GM18508 (cell line): ENCODE measurements around the gene DBT.
"Not testable (repeated sequence)": the region's sequence is repeated elsewhere in the genome, so short reads cannot be mapped to it uniquely, and the experiment has no call there.

Experiments used
- ATAC-seq: cut with Tn5 transposase; IDR thresholded peaks from one replicate; pipeline ENCODE4 v1.9.1; 2021; ENCODE audit warnings: moderate number of reproducible peaks; ENCODE audit not compliant: insufficient read depth, unreplicated experiment

The DBT gene

DNA sequence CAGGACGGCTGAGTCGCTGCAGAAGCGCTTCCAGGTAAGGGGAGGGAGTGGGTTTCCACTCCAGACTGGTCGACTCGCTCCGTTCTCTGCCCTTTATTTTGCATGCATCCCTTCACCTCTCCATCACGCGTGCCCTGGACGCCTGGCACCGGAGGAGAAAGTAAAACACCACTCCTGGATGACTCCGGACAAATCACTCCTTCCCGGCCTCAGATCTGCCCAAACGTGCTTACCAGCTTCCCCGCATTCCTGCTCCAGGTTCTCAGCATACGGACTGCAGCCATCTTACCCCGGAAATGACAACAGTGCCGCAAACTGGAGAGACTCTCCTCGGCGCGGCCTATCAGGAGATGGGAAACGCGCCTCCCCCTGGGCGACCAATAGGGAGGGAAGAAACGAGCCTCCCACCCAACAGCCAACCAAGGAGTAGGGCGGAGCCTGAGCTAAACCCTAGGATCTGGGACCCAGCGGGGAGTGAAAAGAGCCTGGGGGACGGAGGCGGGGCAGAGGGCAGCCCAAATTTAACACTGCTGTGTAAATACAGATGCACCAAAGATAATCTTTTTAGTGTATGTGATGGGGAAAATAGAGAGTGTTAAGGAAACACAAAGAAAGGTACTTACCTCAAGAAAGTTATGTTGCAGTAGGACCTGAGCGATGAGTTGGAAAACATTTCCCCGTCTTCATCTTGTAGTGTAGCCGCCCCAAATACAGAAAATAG, at the start of gene DBT:
DBT (minus strand) TSS at position 298 of the 721 bp plus-strand sequence; CDS start at position 284, 14 bp downstream.
- ATAC-seq: peak; percentile 99

DNA sequence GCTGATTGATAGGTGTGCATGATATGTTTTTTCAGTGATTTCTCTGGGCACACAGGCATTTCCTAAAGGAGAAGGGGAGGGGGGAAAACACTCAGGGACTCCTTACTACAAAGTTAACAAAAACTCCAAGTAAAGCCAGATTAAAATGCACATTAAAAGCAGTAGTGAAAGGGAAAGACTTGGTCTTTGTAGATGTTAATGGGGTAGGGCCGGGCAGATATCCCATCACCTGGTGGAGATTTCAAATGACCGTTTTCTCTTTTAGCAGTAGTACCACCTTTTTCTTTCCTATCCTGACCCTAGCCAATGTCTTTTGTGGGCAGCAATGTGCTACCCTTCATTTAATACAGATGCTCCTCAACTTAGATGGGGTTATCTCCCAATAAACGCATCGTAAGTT, 48.9 kb upstream of the DBT start:
- no peak for ATAC-seq

DNA sequence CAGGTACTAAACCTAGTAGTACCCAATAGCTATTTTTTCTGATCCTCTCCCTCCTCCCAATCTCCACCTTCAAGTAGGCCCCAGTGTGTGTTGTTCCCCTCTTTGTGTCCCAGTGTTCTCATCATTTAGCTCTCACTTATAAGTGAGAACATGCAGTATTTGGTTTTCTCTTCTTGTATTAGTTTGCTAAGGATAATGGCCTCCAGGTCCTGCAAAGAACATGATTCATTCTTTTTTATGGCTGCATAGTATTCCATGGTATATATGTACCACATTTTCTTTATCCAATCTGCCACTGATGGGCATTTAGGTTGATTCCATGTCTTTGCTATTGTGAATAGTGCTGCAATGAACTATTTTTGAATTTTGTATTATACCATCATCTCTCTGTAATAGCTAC, 47.4 kb upstream of the DBT start:
- not testable (repeated sequence) for ATAC-seq

DNA sequence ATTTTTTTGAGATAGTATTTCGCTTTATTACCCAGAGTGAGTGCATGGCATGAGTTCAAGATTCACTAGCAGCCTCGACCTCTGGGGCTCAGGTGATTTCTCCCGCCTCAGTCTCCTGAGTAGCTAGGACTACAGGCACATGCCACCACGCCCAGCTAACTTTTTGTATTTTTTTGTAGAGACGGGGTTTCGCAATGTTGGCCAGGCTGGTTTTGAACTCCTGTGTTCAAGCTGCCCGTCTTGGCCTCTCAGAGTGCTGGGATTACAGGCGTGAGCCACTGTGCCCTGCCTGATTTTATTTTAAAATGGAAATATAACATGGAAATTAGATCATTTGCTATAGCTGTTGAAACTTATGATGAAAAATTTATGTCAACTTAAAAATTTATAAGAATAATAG, 46.5 kb upstream of the DBT start:
- no peak for ATAC-seq

DNA sequence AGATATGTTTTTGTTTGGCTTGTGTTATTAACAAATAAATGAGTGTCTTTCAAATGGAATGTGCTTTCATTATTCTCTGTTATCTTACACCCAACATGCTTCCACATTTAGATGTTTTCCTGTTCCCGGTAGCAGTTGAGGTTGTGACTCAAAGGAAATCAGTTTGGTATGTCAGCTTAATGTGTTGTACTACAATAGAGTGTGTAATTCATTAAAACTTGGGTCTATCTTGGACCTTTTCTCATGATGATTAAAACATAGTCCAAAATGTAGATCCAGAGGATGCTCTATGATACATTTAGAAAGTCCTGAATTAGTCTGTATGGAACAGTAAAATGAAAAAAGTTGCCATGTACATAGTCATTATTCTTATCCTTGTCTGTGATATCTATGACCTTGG, 43.1 kb upstream of the DBT start:
- no peak for ATAC-seq

DNA sequence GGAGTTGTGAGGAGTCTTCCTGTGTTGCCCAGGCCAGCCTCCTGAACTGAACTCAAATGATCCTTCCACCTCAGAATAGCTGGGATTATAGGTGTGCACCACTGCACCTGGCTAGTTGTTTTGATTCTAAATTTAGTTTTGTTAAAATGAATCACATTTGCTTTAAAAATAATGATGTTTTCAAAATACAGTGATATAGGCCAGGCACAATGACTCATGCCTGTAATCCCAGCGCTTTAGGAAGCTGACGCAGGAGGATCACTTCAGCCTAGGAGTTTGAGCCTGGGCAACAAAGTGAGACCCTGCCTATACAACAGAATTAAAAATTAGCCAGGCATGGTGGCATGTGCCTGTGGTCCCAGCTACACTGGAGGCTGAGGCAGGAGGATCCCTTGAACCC, 40.7 kb upstream of the DBT start:
- ATAC-seq: no peak

DNA sequence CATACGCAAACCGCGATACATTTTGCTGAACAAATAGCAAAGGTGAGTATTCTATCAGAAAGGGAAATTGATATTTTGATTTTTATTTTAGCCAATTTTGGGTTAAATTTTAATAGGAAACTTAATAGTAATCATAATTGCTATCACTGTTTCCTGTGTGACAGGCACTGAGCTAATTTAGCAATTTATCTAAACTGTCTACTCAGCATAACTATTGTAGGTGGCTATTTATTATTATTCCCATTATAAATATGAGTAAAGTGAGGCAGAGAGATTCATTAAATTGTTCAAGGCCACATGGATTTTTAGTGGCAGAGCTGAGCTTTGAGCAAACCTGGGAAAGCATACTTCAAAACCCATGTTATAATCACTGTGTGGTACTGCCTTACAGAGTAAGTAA, 37.5 kb upstream of the DBT start:
- no peak for ATAC-seq

DNA sequence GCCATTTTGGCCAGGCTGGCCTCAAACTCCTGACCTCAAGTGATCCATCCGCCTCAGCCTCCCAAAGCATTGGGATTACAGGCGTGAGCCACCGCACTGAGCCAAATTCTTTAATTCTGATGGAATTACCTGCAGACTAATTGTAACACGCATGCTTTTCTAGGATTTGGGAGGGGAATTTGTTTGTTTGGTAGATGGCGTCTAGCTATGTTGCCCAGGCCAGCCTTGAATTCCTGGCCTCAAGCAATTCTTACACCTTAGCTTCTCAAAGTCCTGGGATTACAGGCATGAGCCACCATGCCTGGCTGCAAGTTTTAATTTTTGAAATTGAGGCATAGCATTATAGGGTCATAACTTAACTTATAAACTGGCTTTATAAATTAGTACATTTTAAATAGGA, 35.0 kb upstream of the DBT start:
- ATAC-seq: no peak

DNA sequence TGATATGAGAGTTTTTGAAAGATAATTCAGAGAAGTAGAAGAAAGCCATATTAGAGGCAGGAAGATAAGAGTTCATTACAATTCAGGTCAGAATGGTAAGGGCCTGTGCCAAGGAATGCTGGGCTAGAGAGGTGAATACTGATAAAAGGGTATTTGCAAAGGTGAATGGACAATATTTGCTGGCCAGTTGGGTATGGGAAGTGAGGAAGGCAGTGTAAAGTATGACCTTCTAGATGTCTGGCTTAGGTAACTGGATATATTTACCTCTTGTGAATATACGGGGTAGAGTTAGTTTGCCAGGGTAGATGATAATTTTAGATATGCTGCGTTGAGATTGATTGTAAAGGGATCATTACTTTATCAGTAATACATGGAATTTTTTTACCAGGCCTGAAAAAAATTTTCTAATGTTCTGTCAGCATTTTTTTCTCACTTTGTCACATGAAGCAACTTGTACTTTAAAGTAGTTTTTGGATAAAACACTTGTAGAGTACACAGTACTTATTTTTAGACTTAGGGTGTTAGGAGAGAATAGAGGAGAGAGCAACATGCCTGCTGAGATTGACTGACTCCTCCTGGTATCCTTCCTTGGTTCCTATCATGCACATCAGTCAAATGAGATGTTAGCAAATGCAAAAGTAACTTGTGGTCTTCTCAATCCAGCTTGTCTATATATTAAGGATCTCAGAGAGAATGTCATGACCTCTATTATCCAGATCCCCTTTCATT, 30.5 kb upstream of the DBT start:
- no peak for ATAC-seq

DNA sequence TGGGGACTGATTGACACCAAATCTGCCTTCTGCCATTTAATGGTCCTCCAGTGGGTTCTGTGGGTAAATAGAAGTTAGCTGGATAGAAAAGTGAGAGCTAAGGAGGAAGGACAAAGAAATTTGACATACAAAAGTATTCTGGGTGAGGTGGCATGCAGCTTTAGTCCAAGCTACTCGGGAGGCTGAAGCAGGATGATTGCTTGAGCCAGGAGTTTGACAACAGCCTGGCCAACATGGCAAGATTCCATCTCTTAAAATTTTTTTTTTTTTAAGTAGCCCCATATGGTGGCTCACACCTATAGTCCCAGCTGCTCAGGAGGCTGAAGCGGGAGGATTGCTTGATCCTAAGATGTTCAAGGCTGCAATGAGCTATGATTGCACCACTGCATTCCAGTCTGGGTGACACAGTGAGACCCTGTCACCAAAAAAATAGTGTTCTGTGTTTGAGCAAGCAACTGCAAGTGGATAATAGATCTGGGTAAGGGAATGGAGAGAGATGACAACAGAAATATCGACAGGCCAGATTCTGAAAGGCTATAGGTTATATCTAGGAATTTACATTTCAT, 29.8 kb upstream of the DBT start:
- ATAC-seq: no peak

DNA sequence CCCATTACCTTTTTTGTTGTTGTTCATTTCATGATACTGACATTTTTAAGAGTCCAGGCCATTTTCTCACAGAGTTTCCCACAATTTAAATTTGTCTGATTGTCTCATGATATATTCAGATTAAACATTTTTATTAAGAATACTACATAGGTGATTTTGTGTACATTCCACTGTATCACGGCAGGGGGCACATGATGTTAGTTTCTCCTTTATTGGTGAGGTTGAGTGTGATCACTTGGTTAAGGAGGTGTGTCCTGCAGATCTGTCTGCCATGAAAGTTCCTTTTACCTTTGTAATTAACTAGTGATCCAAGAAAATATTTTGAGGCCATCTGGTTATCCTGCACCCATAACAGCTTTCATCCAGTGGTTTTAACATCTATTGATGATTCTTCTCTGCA, 28.2 kb upstream of the DBT start:
- ATAC-seq: peak; percentile 60

DNA sequence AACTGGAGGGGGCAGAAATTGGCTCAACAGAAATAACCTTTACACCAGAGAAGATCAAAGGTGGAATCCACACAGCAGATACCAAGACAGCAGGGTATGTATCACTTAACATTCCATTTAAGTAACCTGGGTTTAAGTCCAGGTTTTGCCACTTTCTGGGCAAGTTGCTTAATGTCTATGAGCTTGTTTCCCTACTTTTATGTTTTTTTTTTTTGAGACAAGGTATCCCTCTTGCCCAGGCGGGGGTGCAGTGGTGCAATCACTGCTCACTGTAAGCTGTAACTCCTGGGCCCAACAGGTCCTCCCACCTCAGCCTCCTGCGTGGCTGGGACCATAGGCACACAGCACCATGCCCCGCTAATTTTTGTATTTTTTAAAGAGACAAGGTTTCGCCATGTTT, 18.6 kb upstream of the DBT start:
- no peak for ATAC-seq

DNA sequence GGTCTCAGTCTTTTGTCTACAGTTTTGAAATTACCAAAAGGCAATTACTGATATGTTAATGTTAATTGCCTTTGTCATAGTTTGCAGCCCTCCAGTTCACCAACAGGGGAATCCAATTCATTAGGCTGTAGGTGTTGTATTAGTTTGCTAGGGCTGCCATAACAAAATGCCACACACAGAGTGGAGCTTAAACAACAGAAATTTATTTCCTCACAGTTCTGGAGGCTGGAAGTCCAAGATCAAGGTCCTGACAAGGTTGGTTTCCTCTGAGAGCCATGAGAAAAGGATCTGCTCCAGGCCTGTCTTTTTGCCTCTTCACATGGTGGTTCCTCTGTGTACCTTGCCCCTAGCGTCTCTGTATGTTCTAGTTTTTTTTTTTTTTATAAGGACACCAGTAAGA, 17.6 kb upstream of the DBT start:
- ATAC-seq: no peak

DNA sequence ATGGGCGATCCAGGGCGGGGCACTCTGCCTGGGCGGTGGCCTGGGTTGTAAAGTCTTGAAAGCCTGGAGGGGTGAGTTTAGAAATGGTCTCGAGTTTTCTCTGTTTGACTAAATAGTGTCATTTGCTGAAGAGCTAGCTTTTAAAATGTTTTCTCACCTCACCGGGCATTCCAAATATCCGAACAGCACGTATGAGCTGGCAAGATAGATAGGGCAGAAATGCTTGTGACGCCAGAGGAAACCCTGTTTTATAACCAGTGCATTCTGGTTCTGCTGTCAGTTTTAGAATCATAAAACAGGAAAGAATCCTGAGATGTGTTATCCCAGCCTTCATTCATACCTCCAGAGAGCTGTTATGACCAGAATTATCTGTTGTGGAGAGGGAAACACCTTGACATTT, 17.1 kb upstream of the DBT start:
- peak; percentile 3 for ATAC-seq

DNA sequence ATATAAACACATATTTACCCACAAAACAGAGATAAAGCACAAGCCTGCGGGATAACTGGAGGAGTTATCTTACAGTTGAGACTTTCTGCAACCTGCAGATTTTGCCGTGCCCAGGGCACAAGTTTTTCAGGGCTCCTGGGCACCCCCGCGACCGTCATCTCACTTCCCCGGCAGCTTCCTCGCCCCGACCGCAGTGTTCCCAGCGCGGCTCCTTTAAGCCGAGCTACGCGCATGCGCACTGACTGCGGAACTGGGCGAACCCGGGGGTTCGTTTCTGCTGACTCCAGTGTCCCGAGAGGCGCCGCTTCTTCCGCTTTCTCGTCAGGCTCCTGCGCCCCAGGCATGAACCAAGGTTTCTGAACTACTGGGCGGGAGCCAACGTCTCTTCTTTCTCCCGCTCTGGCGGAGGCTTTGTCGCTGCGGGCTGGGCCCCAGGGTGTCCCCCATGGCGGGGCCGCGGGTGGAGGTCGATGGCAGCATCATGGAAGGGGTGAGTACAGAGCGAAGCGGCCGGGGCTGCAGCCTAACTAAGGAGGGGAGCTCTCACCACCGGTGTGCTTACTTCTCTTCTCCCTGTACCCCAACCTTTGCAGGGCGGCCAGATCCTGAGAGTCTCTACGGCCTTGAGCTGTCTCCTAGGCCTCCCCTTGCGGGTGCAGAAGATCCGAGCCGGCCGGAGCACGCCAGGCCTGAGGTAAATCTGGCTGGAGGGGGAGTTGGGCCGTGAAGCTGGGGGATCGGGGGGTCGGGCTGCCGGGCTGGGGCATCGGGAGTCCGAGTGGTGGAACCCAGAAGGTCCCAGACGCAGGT, 16.5 kb upstream of the DBT start, which contains the start of gene RTCA:
RTCA (plus strand) TSS at position 286 of the 810 bp plus-strand sequence; CDS start at position 446, 160 bp downstream.
- ATAC-seq: peak; percentile 88

DNA sequence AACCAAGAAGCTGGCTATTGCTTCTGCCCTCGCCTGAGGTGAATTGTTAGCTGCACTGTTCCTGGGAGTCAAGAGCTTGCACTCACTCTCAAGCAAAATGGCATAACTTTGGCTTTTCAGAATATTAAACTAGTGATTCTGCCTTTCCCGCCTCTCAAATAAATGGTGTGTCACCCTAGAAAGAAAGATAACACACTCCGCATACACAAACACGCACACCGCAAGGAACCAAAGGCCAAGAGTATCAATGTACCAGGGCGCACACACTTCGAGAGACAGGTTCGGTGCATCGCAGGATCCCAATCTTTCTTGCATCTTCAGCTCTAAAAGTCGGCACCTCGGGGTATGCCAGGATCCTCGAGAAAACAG, 15.9 kb upstream of the DBT start:
- peak; percentile 24 for ATAC-seq

DNA sequence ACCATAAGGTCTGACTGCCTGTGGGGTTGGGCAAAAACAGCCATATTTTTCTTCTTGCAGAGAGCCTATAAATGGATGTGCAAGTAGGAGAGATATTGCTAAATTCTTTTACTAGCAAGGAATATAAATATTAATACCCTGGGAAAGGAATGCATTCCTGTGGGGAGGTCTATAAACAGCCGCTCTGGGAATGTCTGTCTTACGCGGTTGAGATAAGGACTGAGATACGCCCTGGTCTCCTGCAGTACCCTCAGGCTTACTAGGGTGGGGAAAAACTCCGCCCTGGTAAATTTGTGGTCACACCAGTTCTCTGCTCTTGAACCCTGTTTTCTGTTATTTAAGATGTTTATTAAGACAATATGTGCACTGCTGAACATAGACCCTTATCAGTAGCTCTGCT, 14.4 kb upstream of the DBT start:
- ATAC-seq: not testable (repeated sequence)

DNA sequence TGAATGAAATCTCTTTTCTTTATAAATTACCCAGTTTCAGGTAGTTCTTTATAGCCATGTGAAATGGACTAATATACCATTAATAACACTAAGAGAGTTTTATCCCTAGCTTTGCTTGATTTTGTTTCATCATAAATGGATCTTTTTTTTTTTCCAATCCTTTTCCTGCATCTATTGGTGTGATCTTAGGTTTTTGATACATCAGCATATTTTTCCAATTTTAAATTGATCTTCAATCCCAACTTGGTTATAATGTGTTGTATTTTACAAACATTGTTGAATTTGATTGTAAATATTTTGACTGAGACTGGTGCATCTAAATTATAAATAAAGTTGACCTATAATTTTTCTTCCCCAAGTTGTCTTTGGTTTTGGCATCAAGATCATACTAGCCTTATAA, 12.1 kb upstream of the DBT start:
- ATAC-seq: no peak

DNA sequence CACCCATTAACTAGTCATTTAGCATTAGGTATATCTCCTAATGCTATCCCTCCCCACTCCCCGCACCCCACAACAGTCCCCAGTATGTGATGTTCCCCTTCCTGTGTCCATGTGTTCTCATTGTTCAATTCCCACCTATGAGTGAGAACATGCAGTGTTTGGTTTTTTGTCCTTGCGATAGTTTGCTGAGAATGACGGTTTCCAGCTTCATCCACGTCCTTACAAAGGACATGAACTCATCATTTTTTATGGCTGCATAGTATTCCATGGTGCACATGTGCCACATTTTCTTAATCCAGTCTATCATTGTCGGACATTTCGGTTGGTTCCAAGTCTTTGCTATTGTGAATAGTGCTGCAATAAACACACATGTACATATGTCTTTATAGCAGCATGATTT, 8.8 kb upstream of the DBT start:
- ATAC-seq: not testable (repeated sequence)

DNA sequence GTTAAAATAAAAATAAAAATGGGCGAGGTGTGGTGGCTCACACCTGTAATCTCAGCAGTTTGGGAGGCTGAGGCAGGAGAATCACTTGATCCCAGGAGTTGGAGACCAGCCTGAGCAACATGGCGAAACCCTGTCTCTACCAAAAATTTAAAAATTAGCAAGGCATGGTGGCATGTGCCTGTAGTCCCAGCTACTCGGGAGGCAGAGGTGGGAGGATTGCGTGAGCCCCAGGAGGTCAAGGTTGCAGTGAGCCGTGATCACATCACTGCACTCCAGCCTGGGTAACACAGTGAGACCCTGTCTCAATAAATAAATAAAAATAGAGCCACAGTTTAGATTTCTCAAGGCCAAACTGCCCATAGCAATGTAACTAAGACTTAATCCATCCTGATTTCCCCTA, 6.6 kb upstream of the DBT start:
- not testable (repeated sequence) for ATAC-seq

DNA sequence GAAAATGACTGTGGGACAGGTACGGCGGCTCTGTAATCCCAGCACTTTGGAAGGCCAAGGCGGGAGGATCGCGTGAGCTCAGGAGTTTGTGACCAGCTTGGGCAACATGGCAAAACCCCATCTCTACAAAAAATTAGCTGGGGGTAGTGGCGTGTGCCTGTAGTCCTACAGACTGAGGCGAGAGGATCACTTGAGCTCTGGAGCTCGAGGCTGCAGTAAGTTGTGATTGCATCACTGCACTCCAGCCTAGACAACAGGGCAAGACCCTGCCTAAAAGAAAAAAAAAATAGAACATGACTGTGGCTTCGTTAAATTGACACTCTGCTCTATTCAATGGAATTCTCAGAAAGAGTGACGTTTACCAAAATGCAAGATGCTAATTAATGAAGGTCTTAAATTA, 3.9 kb upstream of the DBT start:
- no peak for ATAC-seq
